Caco-2 (cell line): Measurements from ENCODE around the gene LUC7L3. TPM values are rescaled to one million over a fixed set of nuclear protein-coding genes. Genes with fewer than 3 reads are reported as not detected.
A peak's percentile ranks its signal among the peaks of the same experiment; 100 is the strongest.

Experiments
- BruUV-seq: library from RNA; stranded (reverse); fragments of 400-500 nt; replicated peaks from 2 replicates; lab custom pipeline; 2021; lab: Mats Ljungman, UMichigan
- CTCF ChIA-PET: fragments of 300-600 bp; sonication (Branson Sonifier 250); formaldehyde crosslinking; loops from one replicate; lab custom pipeline; 2022; ENCODE audit warnings: antibody characterized with exemption; lab: Charles Lee
- POLR2A ChIA-PET: fragments of 300-600 bp; sonication (Branson Sonifier 250); formaldehyde crosslinking; loops from one replicate; lab custom pipeline; 2022; ENCODE audit warnings: antibody characterized with exemption; lab: Charles Lee
- DNase-seq, 2 experiments: peaks; one replicate each; pipeline versions ENCODE4 v3.0.0 to v3.0.0-alpha.2; 2020 to 2022
- H3K27me3 ChIP-seq: replicated peaks from 2 replicates; pipeline ENCODE4 v1.6.0; 2011; ENCODE audit warnings: low read length; ENCODE audit not compliant: control insufficient read depth, insufficient read depth
- H3K36me3 ChIP-seq: 2 replicates; pipeline ENCODE4 v1.5.1; 2011; ENCODE audit warnings: low read length; ENCODE audit not compliant: control insufficient read depth, insufficient read depth
- H3K4me1 ChIP-seq: fragments of 250-450 bp; sonication (Bioruptor Pico); 2 replicates; pipeline ENCODE4 v1.5.1; 2020; ENCODE audit warnings: mild to moderate bottlenecking
- H3K4me3 ChIP-seq: 2 replicates; pipeline ENCODE4 v1.5.1; 2011; ENCODE audit warnings: low read depth, mild to moderate bottlenecking, control low read depth, low read length
- H3K9me3 ChIP-seq: fragments of 250-450 bp; sonication (Bioruptor Pico); 2 replicates; pipeline ENCODE4 v1.5.1; 2020; ENCODE audit warnings: mild to moderate bottlenecking, moderate library complexity
- H3K27ac Mint-ChIP-seq: one replicate; pipeline ENCODE4 v1.8.0; 2022; ENCODE audit warnings: mixed read lengths; ENCODE audit not compliant: unreplicated experiment
- H3K27me3 Mint-ChIP-seq: one replicate; pipeline ENCODE4 v1.8.0; 2022; ENCODE audit warnings: mixed read lengths; ENCODE audit not compliant: insufficient read depth, unreplicated experiment
- H3K36me3 Mint-ChIP-seq: one replicate; pipeline ENCODE4 v1.8.0; 2022; ENCODE audit warnings: mild to moderate bottlenecking, mixed read lengths; ENCODE audit not compliant: insufficient read depth, unreplicated experiment
- H3K4me1 Mint-ChIP-seq: one replicate; pipeline ENCODE4 v1.8.0; 2022; ENCODE audit warnings: low read depth, mixed read lengths; ENCODE audit not compliant: unreplicated experiment
- H3K4me3 Mint-ChIP-seq: one replicate; pipeline ENCODE4 v1.8.0; 2022; ENCODE audit warnings: mild to moderate bottlenecking, moderate library complexity, mixed read lengths; ENCODE audit not compliant: unreplicated experiment
- H3K9me3 Mint-ChIP-seq: one replicate; pipeline ENCODE4 v1.8.0; 2022; ENCODE audit warnings: mixed read lengths; ENCODE audit not compliant: unreplicated experiment
- CTCF ChIP-seq, 2 experiments: fragments of 200-600 bp in 1 of 2; IDR thresholded peaks; 1 replicate in 1 of 2; 2 replicates in 1 of 2; pipeline versions ENCODE4 v1.5.1 to v1.8.0; 2011 to 2022; ENCODE audit warnings: antibody characterized with exemption in 1 of 2, control low read depth in 1 of 2, inconsistent platforms in 1 of 2, low read depth in 1 of 2, low read length in 1 of 2, mild to moderate bottlenecking in 1 of 2, moderate library complexity in 1 of 2; ENCODE audit not compliant: insufficient read depth in 1 of 2, severe bottlenecking in 1 of 2, unreplicated experiment in 1 of 2
- intact Hi-C: fragments of 100-400 bp; cut with micrococcal nuclease; formaldehyde crosslinking; loops from one replicate; pipeline ENCODE4 v1.10.0; 2022; ENCODE audit not compliant: unreplicated experiment
- total RNA-seq: library from RNA; stranded (reverse); gene quantifications from 2 replicates; pipeline ENCODE4 v1.2.3, GENCODE V29; 2022

LUC7L3 gene
- total RNA-seq, 1 experiment from 2014 or later, result 287 TPM

- no peaks in the 10 kb centered on the region for H3K9me3 Mint-ChIP-seq
- H3K36me3 Mint-ChIP-seq, result no peaks in the 10 kb centered on the region
- Histone ChIP-seq H3K4me1 (peaks cover 67% of the 10 kb centered on the region), H3K9me3 (no peaks in the 10 kb centered on the region), H3K4me3 (no peak overlapping the region; the same call in 1 of the 2 replicates), H3K36me3 (no peaks in the 10 kb centered on the region), H3K27me3 (no peaks in the 10 kb centered on the region)
- intact Hi-C loops, result no loop called here
- peak in 1 of 2 experiments; percentile 47 for DNase-seq
- no TSS peak for BruUV-seq
- POLR2A ChIA-PET, result interaction anchor here (0.6 to 0.9 kb wide), 2 partner anchors 46 to 67 kb away, joined by 4 read pairs; partner anchors contain the start of gene LUC7L3
- peak overlapping the region; percentile 25 for H3K4me3 Mint-ChIP-seq
- TF ChIP-seq CTCF (IDR thresholded peaks at IDR 0.05; ENCODE audit: insufficient read depth in 1 of 2, low read depth in 1 of 2, low read length in 1 of 2, severe bottlenecking in 1 of 2, unreplicated experiment in 1 of 2), result no peak
- peaks cover 55% of the 10 kb centered on the region for H3K4me1 Mint-ChIP-seq
- CTCF ChIA-PET, result interaction anchor here (0.5 to 6.6 kb wide), 4 partner anchors 19 to 191 kb away, joined by 3 to 49 read pairs (median 7); no protein-coding TSS in a partner anchor
- peak overlapping the region; percentile 81 for H3K27ac Mint-ChIP-seq
- H3K27me3 Mint-ChIP-seq, result no peaks in the 10 kb centered on the region
These were observed 46.2 kb downstream of the LUC7L3 start for GRCh38 chr17:50765454-50766221.

GRCh38 chr17:50766222-50767023 is 47.0 kb downstream of the LUC7L3 start:
- peaks cover 55% of the 10 kb centered on the region for H3K4me1 Mint-ChIP-seq
- no peaks in the 10 kb centered on the region for H3K27me3 Mint-ChIP-seq
- TF ChIP-seq CTCF (IDR thresholded peaks at IDR 0.05; ENCODE audit: insufficient read depth in 1 of 2, low read depth in 1 of 2, low read length in 1 of 2, severe bottlenecking in 1 of 2, unreplicated experiment in 1 of 2), result no peak
- peak overlapping the region; percentile 51 for H3K4me3 Mint-ChIP-seq
- BruUV-seq, result no TSS peak
- Histone ChIP-seq H3K4me3 (peak overlapping the region; percentile 29), H3K9me3 (no peaks in the 10 kb centered on the region), H3K4me1 (peaks cover 67% of the 10 kb centered on the region), H3K27me3 (no peaks in the 10 kb centered on the region), H3K36me3 (no peaks in the 10 kb centered on the region)
- no peaks in the 10 kb centered on the region for H3K9me3 Mint-ChIP-seq
- ChIA-PET CTCF (interaction anchor here (0.5 to 6.6 kb wide), 4 partner anchors 18 to 257 kb away, joined by 3 to 49 read pairs (median 4); no protein-coding TSS in a partner anchor), POLR2A (interaction anchor here (0.9 kb wide), 1 partner anchor 47 kb away, joined by 4 read pairs; the partner anchor contains the start of gene LUC7L3)
- peak in 1 of 2 experiments; percentile 43 for DNase-seq
- peak overlapping the region; percentile 81 for H3K27ac Mint-ChIP-seq
- intact Hi-C loops, result no loop called here
- no peaks in the 10 kb centered on the region for H3K36me3 Mint-ChIP-seq

DNA sequence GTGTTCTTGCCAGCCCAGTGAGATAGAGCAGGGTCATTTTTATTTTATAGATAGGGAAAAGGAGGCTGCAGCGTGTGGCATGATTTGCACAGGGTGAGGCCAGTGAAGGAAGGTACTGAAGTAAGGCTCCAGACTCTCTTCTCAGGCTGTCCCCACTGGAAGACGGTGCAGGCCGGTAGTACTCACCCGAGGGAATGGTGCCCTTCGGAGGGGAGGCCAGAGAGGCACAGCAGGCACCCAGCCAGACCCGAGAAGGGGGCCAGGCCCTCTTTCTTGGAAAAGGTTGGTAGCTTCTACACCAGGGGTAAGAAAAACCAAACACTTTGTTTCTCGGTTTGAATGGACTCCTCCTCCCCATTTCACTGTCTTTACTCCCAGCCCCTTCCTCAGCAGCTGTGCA is 47.6 kb downstream of the LUC7L3 start:
- peak overlapping the region; percentile 51 for H3K4me3 Mint-ChIP-seq
- BruUV-seq, result TSS peak; percentile 19
- H3K4me1 ChIP-seq, result peaks cover 67% of the 10 kb centered on the region
- no peaks in the 10 kb centered on the region for H3K27me3 ChIP-seq
- intact Hi-C loops, result no loop called here
- no peaks in the 10 kb centered on the region for H3K36me3 Mint-ChIP-seq
- H3K9me3 Mint-ChIP-seq, result no peaks in the 10 kb centered on the region
- CTCF ChIA-PET, result interaction anchor here (0.6 to 6.6 kb wide), 2 partner anchors 17 to 258 kb away, joined by 4 to 49 read pairs; no protein-coding TSS in a partner anchor
- peak overlapping the region; percentile 29 for H3K4me3 ChIP-seq
- H3K27ac Mint-ChIP-seq, result peak overlapping the region; percentile 81
- no peak for TF ChIP-seq CTCF (IDR thresholded peaks at IDR 0.05; ENCODE audit: insufficient read depth in 1 of 2, low read depth in 1 of 2, low read length in 1 of 2, severe bottlenecking in 1 of 2, unreplicated experiment in 1 of 2)
- POLR2A ChIA-PET, result interaction anchor here (1.1 kb wide), 1 partner anchor 48 kb away, joined by 4 read pairs; the partner anchor contains the start of gene LUC7L3
- H3K27me3 Mint-ChIP-seq, result no peaks in the 10 kb centered on the region
- no peaks in the 10 kb centered on the region for H3K9me3 ChIP-seq
- peak in 1 of 2 experiments; percentile 38 for DNase-seq
- H3K36me3 ChIP-seq, result no peaks in the 10 kb centered on the region
- H3K4me1 Mint-ChIP-seq, result peaks cover 58% of the 10 kb centered on the region
